NCI-H1417 treated with DMSO at 0.1 percent for 48 hours (cell line): ENCODE results near the gene HIRIP3.

Source experiments
- DNase-seq: peaks from one replicate; lab custom pipeline; 2025; lab: John Stamatoyannopoulos, UW

The HIRIP3 gene

DNA sequence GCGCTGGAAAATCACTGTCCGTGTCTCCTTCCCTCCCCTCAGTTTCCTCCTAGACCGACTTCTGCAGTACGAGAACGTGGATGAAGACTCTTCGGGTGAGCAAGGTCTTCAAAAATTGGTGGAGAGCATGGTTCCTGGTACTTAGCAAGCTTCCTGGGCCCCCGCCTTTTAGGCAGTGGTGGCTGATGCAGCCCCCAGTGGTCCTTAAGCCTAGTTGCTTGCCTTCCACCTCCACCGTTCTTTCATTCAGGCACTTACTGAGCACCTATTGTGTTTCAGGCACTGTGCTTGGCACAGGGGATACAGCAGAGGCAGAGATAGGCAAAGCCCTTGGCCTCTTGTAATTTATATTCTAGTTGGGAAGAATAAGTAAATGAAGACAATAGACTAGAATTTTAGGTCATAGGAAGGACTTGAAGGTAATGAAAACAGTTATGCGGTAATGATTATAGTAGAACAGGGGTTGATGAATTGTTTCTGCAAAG lies 1.4 kb upstream of the HIRIP3 start:
- DNase-seq: no peak

DNA sequence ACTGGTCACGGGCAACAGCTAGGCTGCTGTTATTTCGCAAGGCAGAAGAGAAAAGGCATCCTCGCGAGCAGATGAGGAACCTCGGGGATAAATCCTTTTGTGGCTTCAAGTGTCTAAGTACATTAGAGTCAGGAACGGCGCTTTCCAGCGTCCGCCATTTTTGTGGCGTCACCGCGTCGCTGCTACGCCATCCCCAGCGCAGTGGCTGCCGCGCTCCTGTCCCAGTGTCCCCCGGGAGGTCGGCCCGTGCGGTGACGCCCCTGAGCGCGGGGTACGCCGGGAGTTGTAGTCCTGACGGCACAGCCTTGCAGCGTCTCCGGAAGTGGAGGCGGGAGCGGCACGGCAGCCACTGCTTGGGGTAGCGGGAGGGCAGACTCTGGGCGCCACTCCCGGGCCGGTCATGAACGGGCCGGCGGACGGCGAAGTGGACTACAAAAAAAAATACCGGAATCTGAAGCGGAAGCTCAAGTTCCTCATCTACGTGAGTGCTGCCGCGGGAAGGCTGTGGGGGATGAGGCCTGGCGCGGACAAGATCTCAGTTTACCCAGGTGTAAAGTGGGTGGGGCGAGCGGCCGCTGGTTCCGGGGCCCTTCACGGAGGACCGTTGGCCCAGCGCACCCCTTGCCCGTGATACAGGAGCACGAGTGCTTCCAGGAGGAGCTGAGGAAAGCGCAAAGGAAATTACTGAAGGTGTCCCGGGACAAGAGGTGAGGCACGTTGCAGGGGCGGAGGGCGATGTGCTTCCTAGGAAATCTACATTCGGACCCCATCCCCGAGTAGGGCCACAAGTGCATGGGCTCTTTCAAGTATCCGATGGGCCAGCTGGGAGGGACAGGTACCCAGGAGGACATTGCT lies 721 bp upstream of the HIRIP3 start, which contains the start of gene INO80E:
INO80E (plus strand) TSS at position 331 of the 855 bp plus-strand sequence; CDS start at position 401, 70 bp downstream.
- peak; percentile 78 for DNase-seq

DNA sequence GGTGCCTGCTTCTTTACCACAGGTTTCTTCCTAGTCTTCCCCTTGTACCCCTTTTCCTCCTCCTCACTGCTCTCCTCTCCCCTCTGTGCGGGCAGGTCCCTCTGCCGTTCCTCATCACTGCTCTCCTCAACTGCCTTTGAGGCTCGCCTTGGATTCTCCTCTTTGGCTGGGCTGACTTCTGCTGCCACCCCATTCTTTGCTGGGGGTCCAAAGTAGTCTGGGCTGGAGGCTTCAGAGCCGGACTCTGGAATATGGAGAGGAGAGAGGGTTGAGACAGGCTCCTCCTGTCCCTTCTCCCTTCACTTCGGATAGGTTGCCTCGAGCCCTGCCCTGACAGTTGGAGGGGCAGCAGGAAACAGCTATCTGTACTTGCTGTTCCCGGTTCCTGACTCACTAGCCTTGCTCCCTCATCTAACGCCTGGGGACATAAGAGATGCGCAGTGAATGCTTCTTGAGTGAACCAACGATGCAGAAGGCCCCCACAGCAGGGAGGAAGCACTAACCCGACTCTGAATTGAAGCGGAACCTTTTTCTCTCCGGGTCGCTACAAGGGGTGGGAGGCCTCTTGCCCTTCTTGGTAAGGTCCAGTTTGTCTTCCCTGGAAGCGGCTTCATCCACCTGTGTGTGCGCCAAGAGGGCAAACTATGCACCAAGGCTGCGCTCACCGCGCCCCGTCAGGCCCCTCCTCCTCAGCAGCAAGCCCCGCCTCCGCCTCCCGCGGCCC lies 655 bp downstream of the HIRIP3 start:
- DNase-seq: no peak

DNA sequence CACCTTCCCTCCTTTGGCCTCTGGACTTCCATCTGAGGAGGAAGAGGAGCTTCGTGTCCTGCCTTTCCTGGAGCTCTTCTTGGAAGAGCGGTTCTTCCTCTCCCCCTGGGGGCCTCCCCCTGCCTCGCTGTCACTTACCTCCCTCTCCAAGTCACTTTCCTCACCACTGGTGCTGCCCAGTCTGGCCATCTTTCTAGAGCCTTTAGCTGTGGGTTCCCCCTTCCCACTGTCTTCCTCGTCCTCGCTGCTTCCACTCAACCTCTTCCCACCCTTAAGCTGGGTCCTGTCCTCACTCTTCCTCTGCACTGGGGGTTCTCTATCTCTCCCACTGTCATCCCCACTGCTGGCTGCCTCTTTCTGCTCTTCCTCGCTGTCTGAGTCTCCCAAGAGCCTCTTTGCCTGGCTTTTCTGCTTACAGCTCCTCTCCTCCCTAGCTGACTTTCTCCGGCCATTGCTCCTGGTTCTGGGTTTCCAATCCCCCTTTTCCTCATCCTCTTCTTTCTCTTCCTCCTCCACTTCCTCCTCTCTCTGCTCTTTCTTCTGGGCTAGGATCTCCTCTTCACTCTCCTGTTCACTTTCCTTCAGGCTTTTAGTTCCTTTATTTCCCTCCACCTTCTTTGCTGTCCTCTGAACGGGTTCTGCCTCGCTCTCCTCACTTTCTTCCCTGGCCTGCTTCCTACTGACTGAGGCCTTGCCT lies 1.4 kb downstream of the HIRIP3 start:
- no peak for DNase-seq

DNA sequence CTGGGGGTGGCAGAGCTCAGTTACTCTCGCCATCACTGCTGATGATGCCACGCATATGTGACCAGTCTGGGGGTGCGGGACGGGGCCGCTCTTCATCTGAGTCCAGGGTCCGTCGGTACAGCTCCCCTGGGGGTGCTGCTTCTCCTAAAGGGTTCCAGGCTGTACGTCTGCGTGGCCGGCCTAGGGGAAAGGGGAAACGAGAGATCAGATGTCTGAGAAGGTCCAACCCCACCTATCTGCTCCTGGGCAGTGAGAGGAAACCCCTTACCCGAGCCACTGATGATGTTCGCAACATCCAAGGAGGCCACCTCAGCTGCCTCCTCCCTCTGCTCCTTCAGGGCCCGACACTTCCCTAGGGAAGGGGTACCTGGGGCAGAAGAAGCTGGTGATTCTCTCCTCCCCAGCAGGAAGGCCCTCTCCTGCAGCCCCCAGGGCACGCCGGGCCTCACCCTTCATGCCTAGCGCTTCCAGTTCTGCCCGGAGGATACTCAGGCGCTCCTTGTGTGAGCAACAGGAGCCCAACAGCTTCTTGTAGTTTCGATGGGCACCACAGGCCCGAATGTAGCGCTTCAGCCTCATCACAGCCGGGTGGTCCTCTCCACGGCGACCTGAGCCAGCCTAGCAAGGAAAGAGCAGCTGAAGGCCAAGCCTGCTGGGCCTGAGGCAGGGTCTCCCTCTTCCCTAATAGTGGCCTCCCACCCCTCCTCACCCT lies 2.1 kb downstream of the HIRIP3 start:
- no peak for DNase-seq

DNA sequence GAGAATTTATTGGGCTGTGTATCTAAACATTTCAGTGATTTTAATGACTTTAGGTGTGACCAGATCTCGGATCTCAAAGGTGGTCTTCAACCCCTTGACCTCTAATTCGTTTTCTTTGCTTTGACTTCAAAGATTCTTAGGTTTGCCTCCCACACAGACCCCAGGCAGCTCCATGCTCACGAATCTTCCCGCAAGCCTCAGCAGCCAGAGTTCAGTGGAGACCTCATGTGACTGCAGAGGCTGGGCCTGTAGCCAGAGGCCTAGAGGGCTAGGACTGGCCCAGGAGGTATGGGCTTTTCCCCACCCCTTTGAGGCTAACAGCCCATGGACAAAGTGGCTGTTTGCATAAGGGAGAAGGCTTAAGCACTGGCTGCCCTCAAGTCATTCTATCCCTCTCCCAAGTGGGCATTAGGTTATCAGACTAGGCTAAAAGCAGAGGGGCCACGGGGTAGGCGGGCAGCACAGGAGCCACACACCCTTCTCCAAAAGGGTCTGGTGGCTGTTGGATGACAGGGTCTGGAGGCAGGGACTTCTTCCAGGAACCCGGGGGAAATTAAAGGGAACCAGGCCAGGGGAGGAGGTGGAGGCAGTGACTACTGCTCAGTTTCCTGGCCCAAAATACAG lies 3.0 kb downstream of the HIRIP3 start:
- no peak for DNase-seq

DNA sequence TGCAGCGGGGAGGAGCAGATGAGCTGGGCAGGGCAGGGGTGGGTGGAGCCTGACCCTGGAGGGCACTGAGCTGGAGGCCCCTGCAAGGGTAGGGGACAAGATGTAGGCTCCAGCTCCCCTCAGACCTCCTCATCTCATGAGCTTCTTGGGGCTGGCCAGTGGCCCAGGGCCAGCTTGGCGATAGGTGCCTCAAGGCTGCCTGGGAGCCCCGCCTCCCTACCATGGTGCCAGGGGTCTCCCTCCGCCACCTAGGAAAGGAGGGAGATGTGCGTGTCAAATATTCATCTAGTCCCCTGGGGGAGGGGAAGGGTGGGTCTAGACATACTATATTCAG lies 3.9 kb downstream of the HIRIP3 start:
- DNase-seq: no peak

DNA sequence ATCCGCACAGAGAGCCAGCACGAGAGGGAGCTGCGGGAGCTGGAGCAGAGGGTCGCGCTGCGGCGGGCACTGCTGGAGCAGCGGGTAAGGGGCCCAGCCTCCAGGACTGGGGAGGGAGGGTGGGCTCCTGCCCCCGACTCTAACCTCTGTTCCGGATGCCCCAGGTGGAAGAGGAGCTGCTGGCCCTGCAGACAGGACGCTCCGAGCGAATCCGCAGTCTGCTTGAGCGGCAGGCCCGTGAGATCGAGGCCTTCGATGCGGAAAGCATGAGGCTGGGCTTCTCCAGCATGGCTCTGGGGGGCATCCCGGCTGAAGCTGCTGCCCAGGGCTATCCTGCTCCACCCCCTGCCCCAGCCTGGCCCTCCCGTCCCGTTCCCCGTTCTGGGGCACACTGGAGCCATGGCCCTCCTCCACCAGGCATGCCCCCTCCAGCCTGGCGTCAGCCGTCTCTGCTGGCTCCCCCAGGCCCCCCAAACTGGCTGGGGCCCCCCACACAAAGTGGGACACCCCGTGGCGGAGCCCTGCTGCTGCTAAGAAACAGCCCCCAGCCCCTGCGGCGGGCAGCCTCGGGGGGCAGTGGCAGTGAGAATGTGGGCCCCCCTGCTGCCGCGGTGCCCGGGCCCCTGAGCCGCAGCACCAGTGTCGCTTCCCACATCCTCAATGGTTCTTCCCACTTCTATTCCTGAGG lies 4.4 kb downstream of the HIRIP3 start:
- DNase-seq: no peak

DNA sequence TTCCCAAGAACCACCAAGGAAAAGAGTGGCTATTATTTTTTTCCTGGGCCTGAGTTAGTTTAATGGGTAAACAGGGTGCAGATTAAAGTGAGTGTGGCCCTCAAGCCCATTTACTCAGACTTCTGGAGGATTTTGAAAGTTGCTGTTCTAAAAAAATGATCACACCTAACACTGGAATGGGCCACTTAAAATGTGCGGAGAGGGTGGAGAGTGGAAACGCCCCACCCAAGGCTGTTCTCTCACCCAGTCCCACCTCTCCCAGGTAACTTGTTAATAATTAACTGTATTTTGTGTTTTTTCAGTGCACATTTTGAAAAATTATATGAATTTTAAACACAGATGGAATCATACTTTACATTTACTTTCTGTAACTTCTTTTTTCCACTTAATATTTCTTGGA lies 5.4 kb downstream of the HIRIP3 start:
- no peak for DNase-seq

DNA sequence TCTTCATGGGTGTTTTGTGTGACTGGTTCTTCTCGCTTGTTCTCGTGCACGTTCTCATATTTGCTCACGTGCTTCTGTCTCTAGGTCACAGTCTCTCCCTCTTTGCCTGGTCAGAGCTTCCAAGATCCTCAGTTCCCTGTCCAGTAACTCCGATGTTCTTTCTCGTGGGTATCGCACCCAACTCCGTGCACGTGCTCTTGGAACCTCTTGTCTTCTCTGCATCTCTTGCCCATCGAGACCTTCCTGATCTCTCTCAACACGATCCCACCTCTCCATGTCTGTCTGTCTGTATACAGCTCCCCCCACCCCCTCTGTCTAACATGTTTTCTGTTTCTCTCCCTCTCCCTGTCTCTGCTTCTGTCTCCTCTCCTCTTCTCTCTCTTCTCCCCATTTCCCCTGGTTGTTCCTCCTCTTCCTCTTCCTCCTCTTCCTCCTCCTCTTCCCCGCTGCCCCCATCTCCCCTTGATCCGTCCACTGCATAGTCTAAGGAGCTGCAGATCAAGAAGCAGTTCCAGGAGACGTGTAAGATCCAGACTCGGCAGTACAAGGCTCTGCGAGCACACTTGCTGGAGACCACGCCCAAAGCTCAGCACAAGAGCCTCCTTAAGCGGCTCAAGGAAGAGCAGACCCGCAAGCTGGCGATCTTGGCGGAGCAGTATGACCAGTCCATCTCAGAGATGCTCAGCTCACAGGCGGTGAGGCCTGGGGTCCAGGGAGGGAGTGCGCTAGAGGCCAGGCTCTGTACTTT lies 6.1 kb downstream of the HIRIP3 start:
- no peak for DNase-seq

DNA sequence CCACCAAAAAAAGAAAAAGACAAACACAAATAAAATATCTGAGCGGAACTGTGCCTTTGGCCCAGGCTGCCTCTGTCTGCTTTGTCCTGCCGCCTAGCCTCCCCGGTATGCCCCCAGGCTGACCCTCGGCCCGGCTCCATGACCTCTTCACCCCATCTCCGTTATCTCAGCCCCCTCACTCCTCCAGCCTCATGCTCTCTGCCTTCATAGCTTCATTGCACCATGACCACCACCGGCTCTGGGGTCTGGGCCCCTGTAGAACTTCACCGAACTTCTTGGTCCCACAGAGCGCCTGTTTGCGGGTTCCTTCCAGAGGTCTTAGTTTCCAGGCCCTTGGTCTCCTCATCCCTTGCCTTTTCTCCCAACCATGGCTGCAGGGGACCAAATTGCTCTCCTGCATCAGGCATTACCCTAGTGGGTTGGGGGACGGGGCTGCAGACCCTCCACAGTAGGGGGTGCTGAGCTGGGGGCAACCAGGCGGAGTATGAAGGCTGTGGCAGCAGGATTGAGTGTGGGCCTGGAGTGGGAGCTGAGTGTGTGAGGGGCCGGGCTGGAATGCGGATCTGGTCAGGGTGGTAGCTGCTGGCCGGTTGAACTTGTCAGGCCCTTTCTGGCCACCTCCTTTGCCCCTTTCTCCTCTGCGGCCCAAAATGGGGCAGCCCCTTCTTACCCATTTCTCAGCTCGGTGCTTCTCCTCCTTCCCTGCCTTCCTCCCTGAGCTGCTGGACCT lies 6.9 kb downstream of the HIRIP3 start:
- DNase-seq: no peak

DNA sequence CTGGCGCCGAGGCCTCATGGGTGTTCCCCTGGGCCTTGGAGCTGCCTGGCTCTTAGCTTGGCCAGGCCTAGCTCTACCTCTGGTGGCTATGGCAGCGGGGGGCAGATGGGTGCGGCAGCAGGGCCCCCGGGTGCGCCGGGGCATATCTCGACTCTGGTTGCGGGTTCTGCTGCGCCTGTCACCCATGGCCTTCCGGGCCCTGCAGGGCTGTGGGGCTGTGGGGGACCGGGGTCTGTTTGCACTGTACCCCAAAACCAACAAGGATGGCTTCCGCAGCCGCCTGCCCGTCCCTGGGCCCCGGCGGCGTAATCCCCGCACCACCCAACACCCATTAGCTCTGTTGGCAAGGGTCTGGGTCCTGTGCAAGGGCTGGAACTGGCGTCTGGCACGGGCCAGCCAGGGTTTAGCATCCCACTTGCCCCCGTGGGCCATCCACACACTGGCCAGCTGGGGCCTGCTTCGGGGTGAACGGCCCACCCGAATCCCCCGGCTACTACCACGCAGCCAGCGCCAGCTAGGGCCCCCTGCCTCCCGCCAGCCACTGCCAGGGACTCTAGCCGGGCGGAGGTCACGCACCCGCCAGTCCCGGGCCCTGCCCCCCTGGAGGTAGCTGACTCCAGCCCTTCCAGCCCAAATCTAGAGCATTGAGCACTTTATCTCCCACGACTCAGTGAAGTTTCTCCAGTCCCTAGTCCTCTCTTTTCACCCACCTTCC lies 7.9 kb downstream of the HIRIP3 start:
- no peak for DNase-seq

DNA sequence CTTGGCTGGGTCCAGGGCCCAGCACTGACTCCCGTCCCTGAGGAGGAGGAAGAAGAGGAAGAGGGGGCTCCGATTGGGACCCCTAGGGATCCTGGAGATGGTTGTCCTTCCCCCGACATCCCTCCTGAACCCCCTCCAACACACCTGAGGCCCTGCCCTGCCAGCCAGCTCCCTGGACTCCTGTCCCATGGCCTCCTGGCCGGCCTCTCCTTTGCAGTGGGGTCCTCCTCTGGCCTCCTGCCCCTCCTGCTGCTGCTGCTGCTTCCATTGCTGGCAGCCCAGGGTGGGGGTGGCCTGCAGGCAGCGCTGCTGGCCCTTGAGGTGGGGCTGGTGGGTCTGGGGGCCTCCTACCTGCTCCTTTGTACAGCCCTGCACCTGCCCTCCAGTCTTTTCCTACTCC lies 8.5 kb downstream of the HIRIP3 start:
- DNase-seq: no peak

DNA sequence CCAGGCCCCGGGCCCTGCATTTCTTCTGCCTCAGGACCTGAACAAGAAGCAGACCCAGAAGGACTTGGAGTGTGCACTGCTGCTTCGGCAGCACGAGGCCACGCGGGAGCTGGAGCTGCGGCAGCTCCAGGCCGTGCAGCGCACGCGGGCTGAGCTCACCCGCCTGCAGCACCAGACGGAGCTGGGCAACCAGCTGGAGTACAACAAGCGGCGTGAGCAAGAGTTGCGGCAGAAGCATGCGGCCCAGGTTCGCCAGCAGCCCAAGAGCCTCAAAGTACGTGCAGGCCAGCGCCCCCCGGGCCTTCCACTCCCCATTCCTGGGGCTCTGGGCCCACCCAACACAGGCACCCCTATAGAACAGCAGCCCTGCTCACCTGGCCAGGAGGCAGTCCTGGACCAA lies 9.2 kb downstream of the HIRIP3 start:
- no peak for DNase-seq

DNA sequence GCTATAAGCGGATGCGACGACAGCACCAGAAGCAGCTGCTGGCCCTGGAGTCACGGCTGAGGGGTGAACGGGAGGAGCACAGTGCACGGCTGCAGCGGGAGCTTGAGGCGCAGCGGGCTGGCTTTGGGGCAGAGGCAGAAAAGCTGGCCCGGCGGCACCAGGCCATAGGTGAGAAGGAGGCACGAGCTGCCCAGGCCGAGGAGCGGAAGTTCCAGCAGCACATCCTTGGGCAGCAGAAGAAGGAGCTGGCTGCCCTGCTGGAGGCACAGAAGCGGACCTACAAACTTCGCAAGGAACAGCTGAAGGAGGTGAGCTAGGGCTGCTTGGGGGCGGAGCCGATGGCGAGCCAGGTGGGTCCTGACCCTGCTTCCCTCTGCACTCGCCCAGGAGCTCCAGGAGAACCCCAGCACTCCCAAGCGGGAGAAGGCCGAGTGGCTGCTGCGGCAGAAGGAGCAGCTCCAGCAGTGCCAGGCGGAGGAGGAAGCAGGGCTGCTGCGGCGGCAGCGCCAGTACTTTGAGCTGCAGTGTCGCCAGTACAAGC lies 10.1 kb downstream of the HIRIP3 start:
- DNase-seq: no peak

DNA sequence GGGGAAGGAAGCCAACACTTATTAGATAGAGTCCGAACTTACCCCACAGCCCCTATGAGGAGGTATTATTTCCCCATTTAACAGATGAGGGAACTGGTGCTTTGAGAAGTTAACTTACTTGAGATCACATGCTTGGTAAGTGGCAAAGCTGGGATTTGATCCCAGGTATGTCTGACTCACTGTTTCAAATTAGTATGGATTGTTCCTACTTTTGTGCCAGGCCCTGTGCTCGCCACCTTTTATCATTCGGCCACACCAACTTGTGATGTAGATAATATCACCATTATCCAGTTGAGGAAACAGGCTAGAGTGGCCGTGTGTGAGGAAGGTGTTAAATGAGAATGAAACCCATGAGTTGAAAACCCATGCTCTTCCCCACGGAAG lies 10.7 kb downstream of the HIRIP3 start:
- DNase-seq: no peak

DNA sequence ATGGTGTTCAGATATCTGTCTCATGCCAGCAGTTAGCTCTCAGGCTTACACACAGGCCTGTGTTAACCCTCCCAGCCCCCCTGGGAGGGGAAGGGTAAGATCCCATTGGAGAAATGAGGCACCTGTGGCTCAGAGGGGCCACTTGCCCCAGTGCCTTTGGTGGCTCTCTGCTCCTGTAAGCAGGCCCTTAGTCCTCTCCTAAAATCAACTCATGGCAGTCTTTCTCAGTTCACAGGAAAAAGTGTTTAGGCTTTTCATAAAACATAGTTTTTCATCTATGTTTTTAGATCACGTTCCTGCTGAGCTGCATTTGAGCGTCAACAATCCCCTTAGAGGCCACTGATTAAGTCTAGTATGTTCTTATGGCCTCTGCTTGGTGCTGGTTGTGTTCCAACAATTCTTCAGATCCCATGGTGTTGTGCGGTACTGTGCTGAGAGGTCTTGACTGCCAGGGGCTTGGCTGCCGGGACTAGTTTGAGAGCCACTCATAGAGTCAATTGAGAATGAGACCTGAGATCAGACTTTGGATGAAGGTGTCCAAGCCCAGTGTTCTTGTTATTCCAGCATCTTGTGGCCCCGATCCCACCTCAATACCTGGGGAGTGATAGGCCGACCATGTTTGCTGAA lies 11.2 kb downstream of the HIRIP3 start:
- DNase-seq: no peak
